GM12878 (cell line): ENCODE measurements around the gene TRIM32. TPM values are rescaled to one million over a fixed set of nuclear protein-coding genes. Genes with fewer than 3 reads are reported as not detected.

Experiments
- ATAC-seq: fragments of 200-7000 bp; cut with Tn5 transposase; 3 replicates; pipeline ENCODE4 v1.9.1; 2020; ENCODE audit warnings: mild to moderate bottlenecking, moderate library complexity
- BruUV-seq: library from RNA; stranded (reverse); fragments of 400-500 nt; replicated peaks from 2 replicates; lab custom pipeline; 2021; lab: Mats Ljungman, UMichigan
- CTCF ChIA-PET: fragments of 300-600 bp; sonication (Branson Sonifier 250); formaldehyde crosslinking; extraction: SDS; loops from one replicate; lab custom pipeline; 2021; ENCODE audit warnings: inconsistent platforms; lab: Yijun Ruan, JAX
- POLR2A ChIA-PET: fragments of 350-600 bp; formaldehyde crosslinking; extraction: SDS; loops from one replicate; lab custom pipeline; 2021; ENCODE audit warnings: inconsistent platforms; lab: Charles Lee
- RAD21 ChIA-PET: fragments of 300-600 bp; sonication (Branson Sonifier 250); formaldehyde crosslinking; loops from one replicate; lab custom pipeline; 2023; ENCODE audit warnings: antibody characterized with exemption; ENCODE audit not compliant: unreplicated experiment; lab: Charles Lee
- SMC1A ChIA-PET: fragments of 300-600 bp; sonication (Branson Sonifier 250); formaldehyde crosslinking; loops from one replicate; lab custom pipeline; 2023; ENCODE audit not compliant: unreplicated experiment, uncharacterized antibody; lab: Charles Lee
- DNase-seq: peaks from one replicate; pipeline ENCODE4 v3.0.0-alpha.2; 2011; ENCODE audit warnings: low read depth, low spot score
- FAIRE-seq: peaks from 3 replicates; lab custom pipeline; 2011; peaks lifted over from hg19 to GRCh38; lab: Jason Lieb, UNC
- H2AFZ ChIP-seq: 2 replicates; pipeline ENCODE4 v1.6.0; 2011; ENCODE audit warnings: low read depth, low read length, control low read depth; ENCODE audit not compliant: control insufficient read depth
- H3K27ac ChIP-seq: 2 replicates; pipeline ENCODE4 v1.5.1; 2011; ENCODE audit warnings: control low read depth; ENCODE audit not compliant: control insufficient read depth, insufficient read depth
- H3K27me3 ChIP-seq, 2 experiments: replicated peaks in 1 of 2; 2 replicates each; pipeline versions ENCODE4 v1.6.0 to v1.6.1; 2011; ENCODE audit warnings: low read length in 1 of 2; ENCODE audit not compliant: control insufficient read depth in 2 of 2, insufficient read depth in 2 of 2
- H3K36me3 ChIP-seq, 2 experiments: 2 replicates each; pipeline ENCODE4 v1.5.1; 2011; ENCODE audit warnings: low read length in 1 of 2; ENCODE audit not compliant: control insufficient read depth in 2 of 2, insufficient read depth in 2 of 2
- H3K4me1 ChIP-seq: 2 replicates; pipeline ENCODE4 v1.6.1; 2011; ENCODE audit warnings: mild to moderate bottlenecking, low read length, moderate library complexity, mixed read lengths; ENCODE audit not compliant: control insufficient read depth, insufficient read depth
- H3K4me2 ChIP-seq: 2 replicates; pipeline ENCODE4 v1.6.0; 2011; ENCODE audit warnings: control low read depth; ENCODE audit not compliant: control insufficient read depth, insufficient read depth
- H3K4me3 ChIP-seq: fragments of 200-600 bp; sonication (generic); 2 replicates; pipeline ENCODE4 v1.5.1; 2016
- H3K79me2 ChIP-seq: 2 replicates; pipeline ENCODE4 v1.6.0; 2011; ENCODE audit warnings: low read length; ENCODE audit not compliant: control insufficient read depth, insufficient read depth
- H3K9ac ChIP-seq: 2 replicates; pipeline ENCODE4 v1.8.0; 2011; ENCODE audit warnings: low read length, control low read depth, mixed read lengths; ENCODE audit not compliant: control insufficient read depth, insufficient read depth
- H3K9me3 ChIP-seq: replicated peaks from 3 replicates; pipeline ENCODE4 v1.5.1; 2011; ENCODE audit warnings: mild to moderate bottlenecking, low read length; ENCODE audit not compliant: control insufficient read depth, insufficient read depth
- H4K20me1 ChIP-seq: 2 replicates; pipeline ENCODE4 v1.6.0; 2011; ENCODE audit not compliant: control insufficient read depth, insufficient read depth
- ATF7 ChIP-seq: fragments of 450-650 bp; IDR thresholded peaks from 2 replicates; pipeline ENCODE4 v1.6.1; 2016; ENCODE audit warnings: low read depth, mild to moderate bottlenecking
- BMI1 ChIP-seq: fragments of 450-650 bp; IDR thresholded peaks from 2 replicates; pipeline ENCODE4 v1.6.1; 2016; ENCODE audit warnings: mild to moderate bottlenecking, moderate library complexity, borderline replicate concordance
- CBX3 ChIP-seq: fragments of 200-600 bp; sonication (generic); IDR thresholded peaks from 2 replicates; pipeline ENCODE4 v1.6.1; 2016; ENCODE audit warnings: low read depth, borderline replicate concordance
- CREB1 ChIP-seq: IDR thresholded peaks from 2 replicates; pipeline ENCODE4 v1.6.1; 2012; ENCODE audit warnings: low read depth, mild to moderate bottlenecking, inconsistent platforms
- CREM ChIP-seq: IDR thresholded peaks from 2 replicates; pipeline ENCODE4 v1.6.1; 2014; ENCODE audit warnings: antibody characterized with exemption, low read depth
- DPF2 ChIP-seq: fragments of 450-650 bp; IDR thresholded peaks from 2 replicates; pipeline ENCODE4 v1.6.1; 2017; ENCODE audit warnings: mild to moderate bottlenecking
- HDAC2 ChIP-seq: fragments of 200-600 bp; sonication (generic); IDR thresholded peaks from 2 replicates; pipeline ENCODE4 v1.6.1; 2017
- IKZF2 ChIP-seq, 2 experiments: fragments of 450-650 bp; IDR thresholded peaks; 2 replicates each; pipeline ENCODE4 v1.6.1; 2017; ENCODE audit warnings: mild to moderate bottlenecking in 2 of 2, moderate library complexity in 2 of 2
- JUND ChIP-seq: IDR thresholded peaks from 2 replicates; pipeline ENCODE4 v1.6.1; 2012; ENCODE audit warnings: low read depth, mild to moderate bottlenecking, low read length, improper control_type of control experiment, moderate library complexity
- MEF2B ChIP-seq: fragments of 450-650 bp; IDR thresholded peaks from 2 replicates; pipeline ENCODE4 v1.6.1; 2018; ENCODE audit warnings: mild to moderate bottlenecking, moderate library complexity; ENCODE audit not compliant: partially characterized antibody, poor library complexity, severe bottlenecking
- PAX5 ChIP-seq: IDR thresholded peaks from 2 replicates; pipeline ENCODE4 v1.6.1; 2011; ENCODE audit warnings: low read depth, low read length, borderline replicate concordance
- PAX8 ChIP-seq: fragments of 450-650 bp; IDR thresholded peaks from 2 replicates; pipeline ENCODE4 v1.6.1; 2017; ENCODE audit warnings: mild to moderate bottlenecking, moderate library complexity
- PBX3 ChIP-seq: IDR thresholded peaks from 2 replicates; pipeline ENCODE4 v1.6.1; 2011; ENCODE audit warnings: mild to moderate bottlenecking, low read depth, low read length, moderate library complexity; ENCODE audit not compliant: insufficient replicate concordance
- RAD21 ChIP-seq: IDR thresholded peaks from 2 replicates; pipeline ENCODE4 v1.6.1; 2011; ENCODE audit warnings: mild to moderate bottlenecking, low read depth, low read length, moderate library complexity; ENCODE audit not compliant: insufficient read depth
- REST ChIP-seq: IDR thresholded peaks from 2 replicates; pipeline ENCODE4 v1.6.1; 2012; ENCODE audit warnings: mild to moderate bottlenecking, low read depth, low read length
- SIN3A ChIP-seq: IDR thresholded peaks from 2 replicates; pipeline ENCODE4 v1.6.1; 2012; ENCODE audit warnings: low read depth, low read length, improper control_type of control experiment
- TARDBP ChIP-seq: IDR thresholded peaks from 2 replicates; pipeline ENCODE4 v1.6.1; 2016; ENCODE audit warnings: borderline replicate concordance
- WGBS: methylation state at CpG from one replicate; pipeline ENCODE4 v1.1.6; 2016; ENCODE audit warnings: low lambda C conversion rate; ENCODE audit not compliant: insufficient replicate concordance, insufficient coverage; ENCODE audit errors: missing lambda C conversion rate; 5-methylcytosine and 5-hydroxymethylcytosine counted together
- in situ Hi-C: fragments of 300-500 bp; cut with MboI; formaldehyde crosslinking; loops from 9 replicates; pipeline ENCODE4 v1.14.3; 2018; ENCODE audit warnings: mixed read lengths
- intact Hi-C: fragments of 100-400 bp; cut with micrococcal nuclease; formaldehyde crosslinking; loops from one replicate; pipeline ENCODE4 v1.14.2; 2022; ENCODE audit not compliant: unreplicated experiment
- polyA plus RNA-seq, 11 experiments: library from polyadenylated mRNA; depleted of rRNA in 4 of 11; unstranded in 6 of 11; stranded (reverse) in 5 of 11; fragments of >200 nt; fragmentation: Nextera tagmentation in 4 of 11; fragmentation: Illumina TruSeq in 1 of 11; extraction: Ambion mirVana in 4 of 11; extraction: Trizol in 1 of 11; gene quantifications; 1 replicate in 1 of 11; 2 replicates in 10 of 11; pipeline versions ENCODE4 v1.2.1 to v1.2.3, GENCODE V29; 2011 to 2016; ENCODE audit warnings: inconsistent platforms in 2 of 11, missing spikeins in 2 of 11, low read depth in 1 of 11
- total RNA-seq, 4 experiments: library from RNA; depleted of rRNA in 3 of 4; stranded (reverse); fragments of >200 nt in 3 of 4; fragmentation: Illumina TruSeq in 1 of 4; extraction: Trizol in 1 of 4; gene quantifications; 2 replicates each; pipeline versions ENCODE4 v1.2.1 to v1.2.3, GENCODE V29; 2013 to 2021
- TF ChIP-seq, protein P1 (sequence below): fragments of 450-650 bp; IDR thresholded peaks from 2 replicates; pipeline ENCODE4 v1.6.1; 2016; ENCODE audit warnings: mild to moderate bottlenecking
- TF ChIP-seq, protein P2 (sequence below): IDR thresholded peaks from 2 replicates; pipeline ENCODE4 v1.6.1; 2012; ENCODE audit warnings: low read depth, low read length, improper control_type of control experiment

Gene TRIM32
- total and polyA plus RNA-seq, 10 of the 15 experiments (the other 5 are each of a cell fraction or from before 2014, with no cell fraction given): 7.1 to 23.8 (median 12.2) TPM

GRCh38 chr9:116721944-116722343 is 34.8 kb downstream of the TRIM32 start (continued):
- TF ChIP-seq, protein P1, sequence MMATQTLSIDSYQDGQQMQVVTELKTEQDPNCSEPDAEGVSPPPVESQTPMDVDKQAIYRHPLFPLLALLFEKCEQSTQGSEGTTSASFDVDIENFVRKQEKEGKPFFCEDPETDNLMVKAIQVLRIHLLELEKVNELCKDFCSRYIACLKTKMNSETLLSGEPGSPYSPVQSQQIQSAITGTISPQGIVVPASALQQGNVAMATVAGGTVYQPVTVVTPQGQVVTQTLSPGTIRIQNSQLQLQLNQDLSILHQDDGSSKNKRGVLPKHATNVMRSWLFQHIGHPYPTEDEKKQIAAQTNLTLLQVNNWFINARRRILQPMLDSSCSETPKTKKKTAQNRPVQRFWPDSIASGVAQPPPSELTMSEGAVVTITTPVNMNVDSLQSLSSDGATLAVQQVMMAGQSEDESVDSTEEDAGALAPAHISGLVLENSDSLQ: no peak
- no peak for TF ChIP-seq HDAC2
- no peak for TF ChIP-seq CREM
- no peak for TF ChIP-seq MEF2B
- TF ChIP-seq, protein P2, sequence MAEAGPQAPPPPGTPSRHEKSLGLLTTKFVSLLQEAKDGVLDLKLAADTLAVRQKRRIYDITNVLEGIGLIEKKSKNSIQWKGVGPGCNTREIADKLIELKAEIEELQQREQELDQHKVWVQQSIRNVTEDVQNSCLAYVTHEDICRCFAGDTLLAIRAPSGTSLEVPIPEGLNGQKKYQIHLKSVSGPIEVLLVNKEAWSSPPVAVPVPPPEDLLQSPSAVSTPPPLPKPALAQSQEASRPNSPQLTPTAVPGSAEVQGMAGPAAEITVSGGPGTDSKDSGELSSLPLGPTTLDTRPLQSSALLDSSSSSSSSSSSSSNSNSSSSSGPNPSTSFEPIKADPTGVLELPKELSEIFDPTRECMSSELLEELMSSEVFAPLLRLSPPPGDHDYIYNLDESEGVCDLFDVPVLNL: no peak
- no peak for TF ChIP-seq PAX8

- SMC1A ChIA-PET: interaction anchor here (1.0 kb wide), 1 partner anchor 9 kb away, joined by 3 read pairs; no protein-coding TSS in a partner anchor
- FAIRE-seq (no peak), ATAC-seq (no peak), DNase-seq (no peak)
- H3K27ac ChIP-seq: no peak overlapping the region
- no peak overlapping the region for H3K9ac ChIP-seq
- H3K4me3 ChIP-seq: no peak overlapping the region
- RAD21 ChIA-PET: no interaction called here
- no peaks in the 10 kb centered on the region for H4K20me1 ChIP-seq
- no peaks in the 10 kb centered on the region for H3K4me1 ChIP-seq
- no peaks in the 10 kb centered on the region; a peak in 3 of 4 replicates for H3K27me3 ChIP-seq
- WGBS: 0% methylated on average over 3 of the region's 3 CpGs
- in situ Hi-C loops: no loop called here
- no peak overlapping the region for H2AFZ ChIP-seq
- intact Hi-C loops: no loop called here
- H3K4me2 ChIP-seq: no peak overlapping the region
- no peaks in the 10 kb centered on the region for H3K9me3 ChIP-seq
- CTCF ChIA-PET: interaction anchor here (0.6 to 2.9 kb wide), 4 partner anchors 12 to 137 kb away, joined by 3 to 9 read pairs (median 4); no protein-coding TSS in a partner anchor
- POLR2A ChIA-PET: no interaction called here
- no peaks in the 10 kb centered on the region for H3K36me3 ChIP-seq
- BruUV-seq: no TSS peak
- H3K79me2 ChIP-seq: no peaks in the 10 kb centered on the region
- TF ChIP-seq ATF7 (no peak), PAX5 (no peak), DPF2 (no peak), IKZF2 (IDR thresholded peaks at IDR 0.05) (no peak), TARDBP (no peak), REST (no peak), PBX3 (no peak), CBX3 (no peak), SIN3A (no peak), BMI1 (no peak), JUND (no peak), CREB1 (no peak), RAD21 (no peak)
These were observed 37.0 kb downstream of the TRIM32 start for GRCh38 chr9:116724123-116724522.
